CD4-positive, alpha-beta T cell (primary cell): ENCODE data around the gene C1GALT1. TPM values are rescaled to one million over a fixed set of nuclear protein-coding genes. Genes with fewer than 3 reads are reported as not detected.

Experiments used
- ATAC-seq: fragments of 200-7000 bp; cut with Tn5 transposase; one replicate; pipeline ENCODE4 v1.10.0; 2022; ENCODE audit warnings: mild to moderate bottlenecking; ENCODE audit not compliant: poor library complexity
- CTCF ChIA-PET: fragments of 350-600 bp; sonication (Branson Sonifier 250); formaldehyde crosslinking; loops from one replicate; lab custom pipeline; 2021; ENCODE audit warnings: antibody characterized with exemption, inconsistent platforms; lab: Charles Lee
- POLR2A ChIA-PET: fragments of 350-600 bp; sonication (Branson Sonifier 250); formaldehyde crosslinking; loops from one replicate; lab custom pipeline; 2021; ENCODE audit warnings: antibody characterized with exemption, inconsistent platforms; lab: Charles Lee
- DNase-seq, 14 experiments: peaks; one replicate each; pipeline ENCODE4 v3.0.0-alpha.2; 2013 to 2020; ENCODE audit warnings: mixed read lengths in 2 of 14
- H3K27ac ChIP-seq, 2 donors: one replicate each; pipeline versions ENCODE4 v1.5.1 to v1.7.0; 2013; ENCODE audit warnings: low read length in 2 of 2, low read depth in 1 of 2, mild to moderate bottlenecking in 1 of 2
- H3K27me3 ChIP-seq, 2 experiments: 1 replicate in 1 of 2; 2 replicates in 1 of 2; pipeline versions ENCODE4 v1.6.1 to v1.7.0; 2013; ENCODE audit warnings: low read length in 2 of 2, control low read depth in 1 of 2, mild to moderate bottlenecking in 1 of 2, moderate library complexity in 1 of 2; ENCODE audit not compliant: insufficient read depth in 2 of 2, control insufficient read depth in 1 of 2
- H3K36me3 ChIP-seq: one replicate; pipeline ENCODE4 v1.6.1; 2013; ENCODE audit warnings: low read length, control low read depth; ENCODE audit not compliant: insufficient read depth
- H3K4me1 ChIP-seq: one replicate; pipeline ENCODE4 v1.6.1; 2013; ENCODE audit warnings: low read length, control low read depth; ENCODE audit not compliant: insufficient read depth
- H3K4me3 ChIP-seq: one replicate; pipeline ENCODE4 v1.5.1; 2013; ENCODE audit warnings: mild to moderate bottlenecking, low read length, moderate library complexity
- H3K9me3 ChIP-seq, 2 experiments: 1 replicate in 1 of 2; 2 replicates in 1 of 2; pipeline versions ENCODE4 v1.6.1 to v1.7.0; 2013; ENCODE audit warnings: low read length in 2 of 2, mild to moderate bottlenecking in 2 of 2, control low read depth in 1 of 2, moderate library complexity in 1 of 2; ENCODE audit not compliant: control insufficient read depth in 1 of 2, insufficient read depth in 1 of 2
- H3K27ac Mint-ChIP-seq: one replicate; pipeline ENCODE4 v1.8.0; 2020; ENCODE audit warnings: mixed read lengths
- H3K27me3 Mint-ChIP-seq: one replicate; pipeline ENCODE4 v1.8.0; 2021; ENCODE audit warnings: mixed read lengths
- H3K36me3 Mint-ChIP-seq: one replicate; pipeline ENCODE4 v1.8.0; 2021; ENCODE audit warnings: low read depth, mixed read lengths
- H3K4me1 Mint-ChIP-seq: one replicate; pipeline ENCODE4 v1.8.0; 2021; ENCODE audit warnings: low read depth, mixed read lengths
- H3K4me3 Mint-ChIP-seq: one replicate; pipeline ENCODE4 v1.8.0; 2020; ENCODE audit warnings: mild to moderate bottlenecking, mixed read lengths
- H3K9me3 Mint-ChIP-seq: one replicate; pipeline ENCODE4 v1.8.0; 2020; ENCODE audit warnings: mixed read lengths
- intact Hi-C, 2 experiments: fragments of 100-400 bp; cut with DNase I in 1 of 2; cut with micrococcal nuclease in 1 of 2; formaldehyde crosslinking; loops; one replicate each; pipeline versions ENCODE4 v1.15.1 to v1.9.0; 2023 to 2025; cut with DNase I, micrococcal nuclease
- total RNA-seq, 174 experiments: library from RNA in 2 of 174; stranded (reverse) in 2 of 174; gene quantifications; one replicate each; pipeline ENCODE4 v1.2.3 and lab custom pipeline; 2021 to 2026
- TF ChIP-seq, protein P1 (sequence below): fragments of 200-600 bp; IDR thresholded peaks from one replicate; pipeline ENCODE4 v1.8.0; 2022; ENCODE audit warnings: antibody characterized with exemption, mild to moderate bottlenecking

The C1GALT1 gene
- total RNA-seq, 2 experiments from 2014 or later = 49.4 to 51.9 TPM

DNA sequence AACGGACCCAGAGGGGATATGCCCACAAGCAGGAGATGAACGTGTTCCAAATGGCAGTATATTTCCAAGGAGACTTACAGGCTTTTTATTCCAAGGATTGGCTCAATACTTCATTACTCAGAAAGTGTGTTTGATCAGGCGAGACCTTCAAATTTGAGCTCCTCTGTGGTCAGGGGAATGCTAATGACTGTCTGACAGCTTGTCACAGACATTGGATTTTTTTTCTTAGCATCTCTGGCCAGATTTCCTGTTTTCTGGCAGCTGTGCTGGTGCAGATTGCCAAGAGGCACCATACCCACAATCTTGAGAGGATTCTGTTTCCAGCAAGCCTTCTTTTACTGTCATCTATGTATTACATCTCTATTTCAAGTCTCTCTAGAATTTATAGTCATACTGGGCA is 93.8 kb downstream of the C1GALT1 start:
- no peak for DNase-seq
- Histone ChIP-seq H3K4me3 (no peak overlapping the region), H3K27me3 (peaks cover 0 to 6% of the 10 kb centered on the region in 2 experiments), H3K9me3 (no peaks in the 10 kb centered on the region), H3K27ac (no peak overlapping the region), H3K36me3 (no peaks in the 10 kb centered on the region), H3K4me1 (no peaks in the 10 kb centered on the region)
- no peak overlapping the region for H3K4me3 Mint-ChIP-seq
- H3K36me3 Mint-ChIP-seq = no peaks in the 10 kb centered on the region
- no peaks in the 10 kb centered on the region for H3K4me1 Mint-ChIP-seq
- H3K9me3 Mint-ChIP-seq = no peaks in the 10 kb centered on the region
- peaks cover 5% of the 10 kb centered on the region for H3K27me3 Mint-ChIP-seq
- H3K27ac Mint-ChIP-seq = no peak overlapping the region
- POLR2A ChIA-PET = no interaction called here
- no peak for ATAC-seq
- CTCF ChIA-PET = no interaction called here
- intact Hi-C loops = no loop called here
- TF ChIP-seq, protein P1, sequence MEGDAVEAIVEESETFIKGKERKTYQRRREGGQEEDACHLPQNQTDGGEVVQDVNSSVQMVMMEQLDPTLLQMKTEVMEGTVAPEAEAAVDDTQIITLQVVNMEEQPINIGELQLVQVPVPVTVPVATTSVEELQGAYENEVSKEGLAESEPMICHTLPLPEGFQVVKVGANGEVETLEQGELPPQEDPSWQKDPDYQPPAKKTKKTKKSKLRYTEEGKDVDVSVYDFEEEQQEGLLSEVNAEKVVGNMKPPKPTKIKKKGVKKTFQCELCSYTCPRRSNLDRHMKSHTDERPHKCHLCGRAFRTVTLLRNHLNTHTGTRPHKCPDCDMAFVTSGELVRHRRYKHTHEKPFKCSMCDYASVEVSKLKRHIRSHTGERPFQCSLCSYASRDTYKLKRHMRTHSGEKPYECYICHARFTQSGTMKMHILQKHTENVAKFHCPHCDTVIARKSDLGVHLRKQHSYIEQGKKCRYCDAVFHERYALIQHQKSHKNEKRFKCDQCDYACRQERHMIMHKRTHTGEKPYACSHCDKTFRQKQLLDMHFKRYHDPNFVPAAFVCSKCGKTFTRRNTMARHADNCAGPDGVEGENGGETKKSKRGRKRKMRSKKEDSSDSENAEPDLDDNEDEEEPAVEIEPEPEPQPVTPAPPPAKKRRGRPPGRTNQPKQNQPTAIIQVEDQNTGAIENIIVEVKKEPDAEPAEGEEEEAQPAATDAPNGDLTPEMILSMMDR = no peak

DNA sequence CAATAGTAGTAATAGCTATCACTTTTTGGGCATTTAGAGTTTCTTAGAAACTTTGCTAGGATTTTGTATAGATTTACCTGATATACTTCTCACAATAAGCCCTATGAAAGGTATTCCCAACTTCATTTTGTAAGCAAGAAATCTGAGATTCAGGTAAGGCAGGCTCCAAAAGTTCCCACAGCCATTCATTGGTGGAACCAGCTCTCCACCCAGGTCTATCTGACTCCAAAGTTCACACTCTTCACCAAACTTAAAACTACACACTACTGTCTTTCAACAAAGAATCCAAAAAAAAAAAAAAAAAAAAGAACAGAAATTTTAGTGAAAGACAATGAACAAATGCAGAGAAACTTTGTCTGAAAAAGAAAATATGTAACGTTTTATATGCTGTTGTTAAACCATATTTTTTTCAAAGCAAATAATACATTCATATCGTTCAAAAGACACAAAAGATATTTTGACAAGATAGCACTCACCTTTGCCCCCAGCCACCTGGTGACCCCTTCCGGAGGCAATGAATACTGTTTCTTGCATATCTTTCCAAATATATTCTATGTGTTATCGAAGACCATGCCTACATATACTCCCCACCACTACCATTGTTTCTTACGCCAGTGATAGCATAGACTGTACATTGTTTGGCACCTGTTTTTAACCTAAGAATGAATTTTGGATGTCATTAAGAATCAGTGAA is 108.2 kb downstream of the C1GALT1 start:
- Mint-ChIP-seq H3K36me3 (no peaks in the 10 kb centered on the region), H3K4me1 (no peaks in the 10 kb centered on the region), H3K9me3 (peaks cover 9% of the 10 kb centered on the region), H3K4me3 (no peak overlapping the region), H3K27ac (no peak overlapping the region), H3K27me3 (no peaks in the 10 kb centered on the region)
- Histone ChIP-seq H3K4me3 (no peak overlapping the region), H3K27ac (no peak overlapping the region), H3K36me3 (no peaks in the 10 kb centered on the region), H3K4me1 (no peaks in the 10 kb centered on the region), H3K27me3 (no peaks in the 10 kb centered on the region), H3K9me3 (no peaks in the 10 kb centered on the region)
- no peak for DNase-seq
- ATAC-seq = no peak
- CTCF ChIA-PET = no interaction called here
- TF ChIP-seq, protein P1 = no peak
- POLR2A ChIA-PET = interaction anchor here (0.7 kb wide), 1 partner anchor 10 kb away, joined by 3 read pairs; no protein-coding TSS in a partner anchor
- intact Hi-C loops = no loop called here

- CTCF ChIA-PET = no interaction called here
- H3K36me3 Mint-ChIP-seq = no peaks in the 10 kb centered on the region
These were observed 109.7 kb downstream of the C1GALT1 start for GRCh38 chr7:7292085-7292484.

More at GRCh38 chr7:7292085-7292484, 109.7 kb downstream of the C1GALT1 start:
- no peak overlapping the region for H3K4me3 ChIP-seq
- no peaks in the 10 kb centered on the region for H3K36me3 ChIP-seq
- ATAC-seq (no peak), DNase-seq (no peak)
- no peak overlapping the region for H3K4me3 Mint-ChIP-seq
- peaks cover 2% of the 10 kb centered on the region for H3K9me3 Mint-ChIP-seq
- TF ChIP-seq, protein P1 = no peak
- H3K27me3 Mint-ChIP-seq = no peaks in the 10 kb centered on the region
- no peak overlapping the region for H3K27ac ChIP-seq
- no peaks in the 10 kb centered on the region for H3K27me3 ChIP-seq
- no peaks in the 10 kb centered on the region for H3K4me1 ChIP-seq
- no peaks in the 10 kb centered on the region for H3K9me3 ChIP-seq
- POLR2A ChIA-PET = no interaction called here
- intact Hi-C loops = no loop called here
- H3K4me1 Mint-ChIP-seq = no peaks in the 10 kb centered on the region
- H3K27ac Mint-ChIP-seq = no peak overlapping the region
